Measurements from ENCODE around the gene ATOH8.

ATOH8 gene

DNA sequence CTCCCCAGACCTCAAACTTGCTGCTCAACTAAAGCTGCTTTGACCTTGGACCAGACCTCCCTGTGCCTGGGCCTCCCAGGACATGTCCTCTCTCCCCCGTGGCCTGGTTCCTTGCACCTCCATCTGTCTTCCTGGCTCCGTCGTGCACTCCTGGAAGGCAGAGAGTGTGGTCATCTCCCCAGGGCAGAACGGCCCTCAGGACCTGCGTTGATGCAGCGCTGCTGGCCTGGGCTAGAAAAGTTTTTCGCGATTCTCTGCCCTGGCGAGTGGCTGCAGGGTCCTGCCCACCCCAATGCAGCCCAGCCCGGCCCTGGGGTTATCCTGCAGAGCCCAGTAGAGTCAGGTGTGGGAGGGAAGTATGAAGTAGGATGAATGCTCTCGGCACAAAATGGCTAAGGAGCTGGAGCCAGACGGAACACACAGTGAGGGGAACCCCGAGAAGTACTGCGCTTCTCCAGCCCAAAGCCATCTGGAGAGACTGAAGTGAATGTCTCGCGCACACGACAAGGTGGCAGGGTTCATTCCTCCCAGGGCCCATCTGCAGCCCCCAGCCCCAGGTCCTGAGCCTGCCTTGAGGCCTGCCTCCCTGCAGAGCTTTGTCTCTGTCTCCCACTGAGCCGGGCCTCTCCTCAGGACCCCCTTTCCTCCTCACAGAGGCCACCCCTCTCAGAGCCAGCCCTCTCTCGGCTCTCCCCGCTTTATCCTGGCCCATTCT is 41.7 kb downstream of the ATOH8 start:
- H3K4me3 ChIP-seq (replicated peaks; ENCODE audit: low read depth, low read length): no peak overlapping the region
- TF ChIP-seq, protein P1, sequence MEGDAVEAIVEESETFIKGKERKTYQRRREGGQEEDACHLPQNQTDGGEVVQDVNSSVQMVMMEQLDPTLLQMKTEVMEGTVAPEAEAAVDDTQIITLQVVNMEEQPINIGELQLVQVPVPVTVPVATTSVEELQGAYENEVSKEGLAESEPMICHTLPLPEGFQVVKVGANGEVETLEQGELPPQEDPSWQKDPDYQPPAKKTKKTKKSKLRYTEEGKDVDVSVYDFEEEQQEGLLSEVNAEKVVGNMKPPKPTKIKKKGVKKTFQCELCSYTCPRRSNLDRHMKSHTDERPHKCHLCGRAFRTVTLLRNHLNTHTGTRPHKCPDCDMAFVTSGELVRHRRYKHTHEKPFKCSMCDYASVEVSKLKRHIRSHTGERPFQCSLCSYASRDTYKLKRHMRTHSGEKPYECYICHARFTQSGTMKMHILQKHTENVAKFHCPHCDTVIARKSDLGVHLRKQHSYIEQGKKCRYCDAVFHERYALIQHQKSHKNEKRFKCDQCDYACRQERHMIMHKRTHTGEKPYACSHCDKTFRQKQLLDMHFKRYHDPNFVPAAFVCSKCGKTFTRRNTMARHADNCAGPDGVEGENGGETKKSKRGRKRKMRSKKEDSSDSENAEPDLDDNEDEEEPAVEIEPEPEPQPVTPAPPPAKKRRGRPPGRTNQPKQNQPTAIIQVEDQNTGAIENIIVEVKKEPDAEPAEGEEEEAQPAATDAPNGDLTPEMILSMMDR (IDR thresholded peaks at IDR 0.05; ENCODE audit: low read depth, low read length, missing control alignments): no peak
- DNase-seq (ENCODE audit: extremely low read depth, low read depth): no peak

DNA sequence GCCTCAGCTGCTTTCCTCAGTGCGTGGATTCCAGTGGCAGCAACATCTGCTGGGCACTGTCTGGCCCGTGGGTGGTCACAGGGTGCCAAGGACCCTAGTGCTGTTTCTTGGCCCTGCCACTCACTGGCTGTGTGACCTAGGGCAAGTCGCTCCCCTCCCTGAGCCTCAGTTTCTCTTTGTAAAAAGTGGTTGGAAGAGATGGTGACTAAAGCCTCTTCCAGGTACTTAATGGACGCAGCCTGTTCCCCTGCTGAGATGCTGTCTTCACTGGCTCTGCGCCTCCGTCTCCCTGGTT is 42.2 kb downstream of the ATOH8 start:
- DNase-seq (ENCODE audit: extremely low read depth, low read depth): no peak
- TF ChIP-seq, protein P1 (IDR thresholded peaks at IDR 0.05; ENCODE audit: low read depth, low read length, missing control alignments): no peak

DNA sequence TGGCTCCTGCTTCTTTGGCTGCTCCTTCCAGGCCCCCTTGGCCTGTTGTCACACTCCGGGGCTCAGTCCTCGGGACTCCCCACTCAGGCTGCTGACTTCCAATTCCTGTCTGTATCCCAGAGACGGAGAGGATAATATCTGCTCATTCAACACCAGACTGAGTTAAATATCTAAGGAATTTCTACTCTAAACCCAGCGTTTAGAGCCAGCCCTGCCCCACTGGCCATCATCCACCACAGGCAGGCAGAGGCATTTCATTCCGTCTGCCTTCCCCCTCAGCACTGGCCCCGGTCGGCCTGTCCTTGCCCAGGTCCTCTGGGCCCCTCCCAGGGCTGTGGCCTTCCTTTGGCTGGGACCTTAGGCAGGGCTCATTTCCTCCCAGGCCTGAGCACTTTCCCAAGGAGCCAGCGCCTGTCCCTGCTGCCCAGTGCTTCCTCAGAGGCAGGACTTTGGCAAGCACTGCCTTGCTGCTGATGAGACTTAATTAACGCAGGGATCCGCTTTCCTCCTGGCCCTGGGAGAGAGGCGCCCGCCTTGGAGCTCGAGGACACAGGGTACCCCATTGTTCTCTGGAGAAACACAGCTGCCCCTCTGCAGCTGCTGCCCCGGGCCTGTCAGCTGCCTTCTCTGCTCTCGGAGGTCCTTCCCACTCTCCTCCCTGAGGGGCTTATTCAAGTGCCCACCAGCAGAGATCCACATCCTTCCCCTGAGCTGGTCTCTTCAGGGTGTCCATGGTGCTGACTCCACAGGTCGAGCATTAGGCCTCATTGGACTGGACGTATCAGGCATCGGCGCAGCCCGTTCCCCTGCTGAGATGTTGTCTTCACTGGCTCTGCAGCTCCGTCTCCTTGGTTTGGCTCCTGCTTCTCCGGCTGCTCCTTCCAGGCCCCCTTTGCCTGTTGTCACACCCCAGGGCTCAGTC is 42.8 kb downstream of the ATOH8 start:
- TF ChIP-seq, protein P1 (IDR thresholded peaks at IDR 0.05; ENCODE audit: low read depth, low read length, missing control alignments): no peak
- no peak for DNase-seq (ENCODE audit: extremely low read depth, low read depth)

More for the DNA sequence above, 42.2 kb downstream of the ATOH8 start:
- no peak overlapping the region for H3K4me3 ChIP-seq (replicated peaks; ENCODE audit: low read depth, low read length)

DNA sequence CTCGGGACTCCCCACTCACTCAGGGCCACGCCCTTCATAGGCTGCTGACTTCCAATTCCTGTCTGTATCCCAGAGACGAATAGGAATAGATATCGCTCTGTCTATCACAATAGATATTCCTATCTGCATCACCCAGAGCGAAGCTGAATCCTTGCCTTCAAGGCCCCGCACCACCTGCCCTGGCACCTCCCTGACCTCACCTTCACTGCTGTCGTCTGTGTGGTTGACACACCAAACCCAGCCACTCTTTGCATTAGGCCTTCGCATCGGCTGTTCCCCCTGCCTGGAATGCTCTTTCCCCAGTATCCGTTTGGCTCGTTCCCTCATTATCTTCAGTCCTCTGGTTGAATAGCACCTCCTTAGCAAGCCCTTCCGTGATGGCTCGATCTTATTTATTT is 43.5 kb downstream of the ATOH8 start:
- no peak overlapping the region for H3K4me3 ChIP-seq (replicated peaks; ENCODE audit: low read depth, low read length)
- TF ChIP-seq, protein P1 (IDR thresholded peaks at IDR 0.05; ENCODE audit: low read depth, low read length, missing control alignments): no peak
- DNase-seq (ENCODE audit: extremely low read depth, low read depth): no peak

More for the DNA sequence above, 42.8 kb downstream of the ATOH8 start:
- H3K4me3 ChIP-seq (replicated peaks; ENCODE audit: low read depth, low read length): no peak overlapping the region

DNA sequence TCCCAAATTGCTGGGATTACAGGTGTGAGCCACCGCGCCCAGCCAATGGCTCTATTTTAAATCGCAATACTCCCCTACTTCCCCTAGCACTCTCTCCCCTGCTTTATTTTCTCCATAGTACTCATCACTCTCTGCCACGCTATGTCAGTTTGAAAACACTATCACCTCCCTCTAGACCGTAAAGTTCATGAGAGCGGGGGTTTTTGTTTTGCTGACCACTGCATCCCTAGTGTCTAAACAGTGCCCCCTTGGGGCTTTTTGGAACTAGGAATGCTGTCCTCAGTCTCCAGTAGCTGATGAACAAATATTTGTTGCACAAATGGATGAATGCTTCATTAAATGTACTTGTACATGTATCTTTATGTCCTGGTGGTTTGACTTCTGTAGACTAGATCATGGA is 44.1 kb downstream of the ATOH8 start:
- DNase-seq (ENCODE audit: extremely low read depth, low read depth): no peak
- TF ChIP-seq, protein P1 (IDR thresholded peaks at IDR 0.05; ENCODE audit: low read depth, low read length, missing control alignments): peak; percentile 62
- no peak overlapping the region for H3K4me3 ChIP-seq (replicated peaks; ENCODE audit: low read depth, low read length)

DNA sequence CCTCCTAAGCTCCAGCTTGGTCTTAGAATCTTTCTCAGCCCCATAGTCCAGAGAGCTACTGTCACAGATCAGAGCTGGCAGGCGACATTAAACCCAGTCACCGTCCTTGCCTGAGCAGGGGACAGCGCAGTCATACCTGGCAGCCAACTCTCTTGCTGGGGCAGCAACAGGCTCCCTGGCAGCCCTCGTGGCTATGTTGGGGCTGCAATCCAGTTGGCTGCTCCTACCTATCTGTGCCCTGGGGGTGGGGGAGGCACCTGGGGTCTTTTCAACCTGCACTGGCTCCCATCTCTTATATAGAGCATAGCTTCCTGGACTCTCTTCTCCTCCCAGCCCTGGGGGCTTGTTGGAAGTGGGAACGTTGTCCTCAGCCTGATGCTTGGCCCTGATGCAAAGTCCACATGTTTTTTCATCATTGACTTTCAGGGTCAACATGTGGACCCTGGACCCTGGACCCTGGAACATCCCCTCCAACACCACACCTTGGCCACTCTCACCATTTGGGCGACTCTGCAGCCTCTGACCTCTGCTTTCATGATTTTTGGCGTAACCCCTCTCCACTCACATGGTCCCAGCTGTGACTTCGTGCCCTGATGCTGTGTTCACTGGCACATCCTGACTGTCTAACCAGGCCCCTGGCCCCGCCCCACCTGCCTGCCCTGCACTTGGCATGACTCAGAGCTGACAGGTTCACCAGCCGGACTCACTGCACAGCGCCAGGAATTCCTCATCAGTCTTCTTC is 45.6 kb downstream of the ATOH8 start:
- no peak for DNase-seq (ENCODE audit: extremely low read depth, low read depth)
- no peak overlapping the region for H3K4me3 ChIP-seq (replicated peaks; ENCODE audit: low read depth, low read length)
- TF ChIP-seq, protein P1 (IDR thresholded peaks at IDR 0.05; ENCODE audit: low read depth, low read length, missing control alignments): no peak

All from HFF-Myc (cell line).